ENCODE measurements around the gene C3orf22.

GRCh38 chr3:126546549-126547239 lies 12.0 kb downstream of the C3orf22 start:
- no peak for TF ChIP-seq CTCF (conservative IDR thresholded peaks at IDR 0.05 in 1 of 2, IDR thresholded peaks at IDR 0.05 in 1 of 2; ENCODE audit: extremely low read depth in 1 of 2, insufficient read depth in 1 of 2, low read depth in 1 of 2, low read length in 2 of 2)
- TF ChIP-seq EZH2 (IDR thresholded peaks at IDR 0.05; ENCODE audit: borderline replicate concordance, low read length), result no peak
